ENCODE data around the gene ZNF669. TPM values are rescaled to one million over a fixed set of nuclear protein-coding genes. Genes with fewer than 3 reads are reported as not detected.
"Not testable (repeated sequence)": the region's sequence is repeated elsewhere in the genome, so short reads cannot be mapped to it uniquely, and the experiment has no call there.

ZNF669 gene
- total RNA-seq, 1 donor from 2014 or later, result 0.64 TPM

DNA sequence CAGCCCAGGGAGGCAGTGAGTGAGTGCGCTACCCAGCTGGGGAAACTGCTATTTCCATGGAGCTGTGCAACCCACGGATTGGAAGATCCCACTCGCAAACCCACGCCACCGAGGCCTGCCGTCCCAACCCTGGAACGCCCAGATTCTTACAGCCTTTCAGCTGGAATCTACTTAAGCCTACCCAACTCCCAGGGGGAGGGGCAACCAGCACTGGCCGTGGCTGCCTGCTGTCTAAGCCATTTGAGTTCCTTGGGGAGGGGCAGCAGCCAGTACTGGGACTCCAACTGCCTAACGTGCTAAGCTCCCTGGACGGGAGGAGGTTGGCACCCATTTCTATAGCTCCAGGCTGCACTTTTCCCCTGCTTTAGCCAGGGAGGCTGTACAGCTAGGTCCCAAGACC, 27.1 kb upstream of the ZNF669 start:
- H3K4me1 ChIP-seq, result no peaks in the 10 kb centered on the region
- no peak overlapping the region for H3K27ac ChIP-seq
- peaks cover 3 to 5% of the 10 kb centered on the region in 2 donors for H3K36me3 ChIP-seq
- H3K27me3 ChIP-seq, result no peaks in the 10 kb centered on the region
- intact Hi-C loops (cut with DNase I), result loop anchor here (5.0 kb wide), 1 partner anchor 36 kb away; no protein-coding TSS in a partner anchor
- peaks cover 29 to 64% of the 10 kb centered on the region in 2 donors for H3K9me3 ChIP-seq
- no peak overlapping the region for H3K4me3 ChIP-seq
- DNase-seq (ENCODE audit: low spot score in 2 of 2), result no peak
- TF ChIP-seq, protein P1, sequence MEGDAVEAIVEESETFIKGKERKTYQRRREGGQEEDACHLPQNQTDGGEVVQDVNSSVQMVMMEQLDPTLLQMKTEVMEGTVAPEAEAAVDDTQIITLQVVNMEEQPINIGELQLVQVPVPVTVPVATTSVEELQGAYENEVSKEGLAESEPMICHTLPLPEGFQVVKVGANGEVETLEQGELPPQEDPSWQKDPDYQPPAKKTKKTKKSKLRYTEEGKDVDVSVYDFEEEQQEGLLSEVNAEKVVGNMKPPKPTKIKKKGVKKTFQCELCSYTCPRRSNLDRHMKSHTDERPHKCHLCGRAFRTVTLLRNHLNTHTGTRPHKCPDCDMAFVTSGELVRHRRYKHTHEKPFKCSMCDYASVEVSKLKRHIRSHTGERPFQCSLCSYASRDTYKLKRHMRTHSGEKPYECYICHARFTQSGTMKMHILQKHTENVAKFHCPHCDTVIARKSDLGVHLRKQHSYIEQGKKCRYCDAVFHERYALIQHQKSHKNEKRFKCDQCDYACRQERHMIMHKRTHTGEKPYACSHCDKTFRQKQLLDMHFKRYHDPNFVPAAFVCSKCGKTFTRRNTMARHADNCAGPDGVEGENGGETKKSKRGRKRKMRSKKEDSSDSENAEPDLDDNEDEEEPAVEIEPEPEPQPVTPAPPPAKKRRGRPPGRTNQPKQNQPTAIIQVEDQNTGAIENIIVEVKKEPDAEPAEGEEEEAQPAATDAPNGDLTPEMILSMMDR (IDR thresholded peaks at IDR 0.05), result no peak

DNA sequence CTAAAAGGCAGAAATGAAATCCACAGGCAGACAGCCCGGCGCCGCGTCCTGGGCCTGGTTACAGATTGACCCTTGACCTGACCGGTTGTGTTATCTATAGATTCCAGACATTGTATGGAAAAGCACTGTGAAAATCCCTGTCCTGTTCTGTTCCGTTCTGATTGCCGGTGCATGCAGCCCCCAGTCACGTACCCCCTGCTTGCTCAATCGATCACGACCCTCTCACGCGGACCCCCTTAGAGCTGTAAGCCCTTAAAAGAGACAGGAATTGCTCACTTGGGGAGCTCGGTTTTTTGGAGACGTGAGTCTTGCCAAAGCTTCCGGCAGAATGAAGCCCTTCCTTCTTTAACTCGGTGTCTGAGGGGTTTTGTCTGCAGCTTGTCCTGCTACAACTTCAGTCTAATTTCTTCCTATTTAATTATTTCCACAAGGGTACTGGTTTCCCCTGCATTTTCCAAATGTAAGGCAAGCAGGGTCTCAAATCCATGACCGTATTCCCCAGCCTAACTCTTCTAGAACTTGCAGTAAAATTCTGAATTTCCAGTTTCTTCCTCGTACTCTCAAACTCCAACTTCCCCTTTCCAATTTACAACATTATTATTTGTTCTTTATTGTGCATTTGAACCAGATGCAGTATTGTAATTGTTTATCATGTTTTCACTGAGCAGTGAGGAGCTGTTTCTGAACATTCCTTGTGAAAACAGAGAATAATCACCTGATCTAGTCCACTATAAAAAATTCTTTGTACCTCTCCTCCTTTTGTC, 23.5 kb upstream of the ZNF669 start:
- intact Hi-C loops (cut with DNase I); H3K27me3 ChIP-seq; H3K4me1 ChIP-seq; H3K27ac ChIP-seq; DNase-seq (ENCODE audit: low spot score in 2 of 2); H3K36me3 ChIP-seq: not testable (repeated sequence)
- Histone ChIP-seq H3K9me3 (peaks cover 3 to 29% of the 10 kb centered on the region in 2 donors), H3K4me3 (peak overlapping the region in 1 of 2 donors; percentile 26)

DNA sequence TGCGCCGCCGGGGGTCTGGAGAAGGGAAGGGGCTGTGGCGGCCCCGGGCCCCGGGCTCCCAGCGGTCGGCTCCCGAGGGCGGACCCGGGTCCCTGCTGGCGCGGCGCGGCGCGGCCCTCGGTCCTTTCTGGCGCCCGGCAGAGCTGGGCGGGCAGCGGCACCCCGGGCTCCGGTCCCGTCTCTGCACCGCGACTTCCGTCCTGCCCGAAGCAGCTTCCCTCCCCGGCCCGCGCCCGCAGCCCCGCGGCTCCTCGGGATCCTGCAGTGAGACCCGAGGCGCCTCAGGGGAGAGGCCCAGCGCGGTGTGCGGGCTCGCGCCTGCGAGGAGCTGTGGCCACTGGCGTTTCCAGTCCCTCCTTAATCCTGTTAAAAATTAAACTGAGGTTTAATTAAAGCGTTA, 22.4 kb upstream of the ZNF669 start:
- H3K36me3 ChIP-seq; intact Hi-C loops (cut with DNase I); H3K27ac ChIP-seq; DNase-seq (ENCODE audit: low spot score in 2 of 2); H3K4me3 ChIP-seq; H3K4me1 ChIP-seq; H3K27me3 ChIP-seq: not testable (repeated sequence)
- H3K9me3 ChIP-seq, result peaks cover 0 to 18% of the 10 kb centered on the region in 2 donors

DNA sequence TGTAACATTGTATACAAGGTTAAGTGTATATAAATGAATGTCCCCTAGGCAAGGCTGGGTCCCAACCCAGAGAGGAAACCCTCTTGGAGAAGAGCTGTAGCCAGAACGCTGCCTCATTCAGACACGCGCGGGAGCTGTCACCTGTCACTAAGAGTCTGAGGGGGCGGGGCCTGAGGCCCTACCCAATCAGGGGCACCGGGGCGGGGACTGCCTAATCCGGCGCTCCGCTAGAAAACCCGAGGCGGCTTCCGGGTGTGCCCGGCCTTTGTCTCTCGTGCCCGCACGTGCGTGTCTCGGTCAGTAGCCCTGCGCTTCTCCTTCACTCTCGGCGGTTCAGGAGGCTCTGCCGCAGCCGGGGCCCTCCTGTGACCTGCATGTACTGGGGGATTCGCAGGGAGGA, 22.0 kb upstream of the ZNF669 start:
- H3K27me3 ChIP-seq; H3K4me1 ChIP-seq; DNase-seq (ENCODE audit: low spot score in 2 of 2); intact Hi-C loops (cut with DNase I); H3K27ac ChIP-seq; H3K4me3 ChIP-seq; H3K36me3 ChIP-seq: not testable (repeated sequence)
- H3K9me3 ChIP-seq, result peaks cover 0 to 14% of the 10 kb centered on the region in 2 donors

DNA sequence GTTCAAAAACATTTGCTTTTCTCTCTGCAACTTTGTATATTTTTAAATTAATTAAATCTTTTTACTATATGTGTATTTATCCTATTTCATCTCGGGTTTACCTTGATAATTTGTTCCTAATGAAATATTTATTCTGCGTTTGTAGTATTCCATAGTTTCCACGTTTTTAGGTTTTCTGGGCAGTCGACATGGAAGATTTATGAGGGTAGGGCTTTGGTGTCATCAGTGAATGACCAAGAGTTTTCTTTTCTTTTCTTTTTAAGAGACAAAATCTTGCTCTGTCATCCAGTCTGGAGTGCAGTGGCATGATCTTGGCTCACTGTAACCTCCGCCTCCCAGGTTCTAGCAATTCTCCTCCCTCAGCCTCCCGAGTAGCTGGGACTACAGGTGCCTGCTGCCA, 17.2 kb upstream of the ZNF669 start:
- Histone ChIP-seq H3K27me3 (no peaks in the 10 kb centered on the region), H3K9me3 (no peaks in the 10 kb centered on the region), H3K36me3 (no peaks in the 10 kb centered on the region), H3K4me3 (no peak overlapping the region), H3K4me1 (no peaks in the 10 kb centered on the region), H3K27ac (no peak overlapping the region)
- intact Hi-C loops (cut with DNase I), result no loop called here
- TF ChIP-seq, protein P1 (IDR thresholded peaks at IDR 0.05), result no peak
- DNase-seq (ENCODE audit: low spot score in 2 of 2), result no peak

DNA sequence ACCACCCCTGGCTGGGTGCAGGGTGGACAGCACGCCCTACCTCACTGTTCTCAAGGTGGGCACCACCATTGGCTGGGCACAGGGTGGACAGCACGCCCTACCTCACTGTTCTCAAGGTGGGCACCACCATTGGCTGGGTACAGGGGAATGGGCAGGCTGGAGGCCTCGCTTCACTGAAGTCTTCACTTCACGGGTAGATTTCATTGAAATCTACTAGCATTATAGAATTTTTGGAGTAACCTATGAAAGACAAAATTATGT, 16.2 kb upstream of the ZNF669 start:
- DNase-seq (ENCODE audit: low spot score in 2 of 2); H3K9me3 ChIP-seq; H3K4me3 ChIP-seq; H3K27ac ChIP-seq; H3K27me3 ChIP-seq; intact Hi-C loops (cut with DNase I); H3K36me3 ChIP-seq; H3K4me1 ChIP-seq: not testable (repeated sequence)

DNA sequence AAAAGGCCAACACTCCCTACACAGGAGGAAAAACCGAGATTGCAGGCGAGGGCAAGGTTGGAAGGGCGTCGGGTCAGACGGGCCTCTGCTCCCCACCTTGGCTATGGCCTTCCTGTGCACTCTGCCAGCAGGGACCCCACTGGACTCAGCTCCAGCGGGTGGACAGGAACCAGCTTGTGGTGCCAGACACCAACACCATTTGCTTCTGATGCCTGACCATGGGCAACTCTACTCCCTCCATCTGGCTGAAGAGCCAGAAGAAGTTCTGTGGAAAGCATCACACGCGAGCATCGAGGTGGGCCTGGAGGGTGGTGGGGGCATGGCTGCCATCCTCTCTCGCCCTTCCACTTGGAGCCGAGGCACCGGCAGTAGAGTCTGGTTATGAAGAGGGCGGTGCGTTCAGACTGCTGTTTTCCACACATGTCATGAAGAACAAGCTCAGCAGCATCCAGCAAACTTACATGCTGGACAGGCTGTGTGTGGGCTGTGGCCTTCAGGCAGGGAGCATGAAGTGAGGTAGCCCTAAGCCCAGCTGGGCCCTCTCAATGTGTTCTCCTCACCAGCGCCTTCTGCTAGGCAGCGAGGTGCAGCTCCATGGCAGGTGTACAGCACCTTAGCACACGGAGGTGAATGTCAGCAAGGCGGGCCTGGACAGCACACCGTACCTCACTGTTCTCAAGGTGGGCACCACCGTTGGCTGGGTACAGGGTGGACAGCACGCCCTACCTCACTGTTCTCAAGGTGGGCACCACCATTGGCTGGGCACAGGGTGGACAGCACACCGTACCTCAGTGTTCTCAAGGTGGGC, 15.6 kb upstream of the ZNF669 start:
- intact Hi-C loops (cut with DNase I), result no loop called here
- Histone ChIP-seq H3K4me1 (no peaks in the 10 kb centered on the region), H3K9me3 (no peaks in the 10 kb centered on the region), H3K4me3 (no peak overlapping the region), H3K36me3 (no peaks in the 10 kb centered on the region), H3K27ac (no peak overlapping the region), H3K27me3 (no peaks in the 10 kb centered on the region)
- TF ChIP-seq, protein P1 (IDR thresholded peaks at IDR 0.05), result no peak
- no peak for DNase-seq (ENCODE audit: low spot score in 2 of 2)

All from ascending aorta (tissue), 2 donors.